Measurements from ENCODE around the gene AGBL4.
A peak's percentile ranks its signal among the peaks of the same experiment; 100 is the strongest.

AGBL4 gene

DNA sequence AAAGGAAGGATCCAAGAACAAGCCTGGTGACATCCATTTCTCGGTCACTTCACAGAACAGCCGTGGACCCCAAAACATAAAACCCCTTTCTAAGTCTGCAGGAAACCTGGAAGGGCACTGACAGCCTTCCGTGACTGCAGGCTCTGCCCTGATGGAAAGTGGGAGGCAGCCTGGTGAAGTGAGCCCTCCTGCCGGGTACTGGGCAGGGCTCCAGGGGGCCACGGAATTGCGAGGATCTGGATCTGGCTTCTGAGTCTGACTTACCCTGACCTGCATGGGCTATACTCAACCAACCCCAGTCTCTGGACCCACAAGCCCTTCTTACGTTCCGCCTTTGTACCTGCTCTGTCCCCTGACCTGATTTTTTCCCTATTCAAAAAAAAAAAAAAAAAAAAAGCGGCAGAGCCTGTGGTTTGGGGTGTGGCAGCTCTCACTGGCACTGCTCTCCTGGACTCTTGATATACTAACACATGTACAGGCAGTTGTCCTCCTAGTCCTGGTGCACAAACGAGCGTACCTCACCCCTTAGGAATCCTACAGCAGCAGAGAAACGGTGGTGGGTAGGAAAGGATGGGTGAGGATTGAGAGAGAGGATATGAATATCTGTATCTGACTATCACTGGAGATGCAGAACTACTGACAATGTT is 1330.0 kb downstream of the AGBL4 start:
- no peak overlapping the region for H3K27ac ChIP-seq
- TF ChIP-seq, protein P1, sequence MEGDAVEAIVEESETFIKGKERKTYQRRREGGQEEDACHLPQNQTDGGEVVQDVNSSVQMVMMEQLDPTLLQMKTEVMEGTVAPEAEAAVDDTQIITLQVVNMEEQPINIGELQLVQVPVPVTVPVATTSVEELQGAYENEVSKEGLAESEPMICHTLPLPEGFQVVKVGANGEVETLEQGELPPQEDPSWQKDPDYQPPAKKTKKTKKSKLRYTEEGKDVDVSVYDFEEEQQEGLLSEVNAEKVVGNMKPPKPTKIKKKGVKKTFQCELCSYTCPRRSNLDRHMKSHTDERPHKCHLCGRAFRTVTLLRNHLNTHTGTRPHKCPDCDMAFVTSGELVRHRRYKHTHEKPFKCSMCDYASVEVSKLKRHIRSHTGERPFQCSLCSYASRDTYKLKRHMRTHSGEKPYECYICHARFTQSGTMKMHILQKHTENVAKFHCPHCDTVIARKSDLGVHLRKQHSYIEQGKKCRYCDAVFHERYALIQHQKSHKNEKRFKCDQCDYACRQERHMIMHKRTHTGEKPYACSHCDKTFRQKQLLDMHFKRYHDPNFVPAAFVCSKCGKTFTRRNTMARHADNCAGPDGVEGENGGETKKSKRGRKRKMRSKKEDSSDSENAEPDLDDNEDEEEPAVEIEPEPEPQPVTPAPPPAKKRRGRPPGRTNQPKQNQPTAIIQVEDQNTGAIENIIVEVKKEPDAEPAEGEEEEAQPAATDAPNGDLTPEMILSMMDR (IDR thresholded peaks at IDR 0.05) = no peak
- no peak for TF ChIP-seq ZFX (IDR thresholded peaks at IDR 0.05; ENCODE audit: borderline replicate concordance)

DNA sequence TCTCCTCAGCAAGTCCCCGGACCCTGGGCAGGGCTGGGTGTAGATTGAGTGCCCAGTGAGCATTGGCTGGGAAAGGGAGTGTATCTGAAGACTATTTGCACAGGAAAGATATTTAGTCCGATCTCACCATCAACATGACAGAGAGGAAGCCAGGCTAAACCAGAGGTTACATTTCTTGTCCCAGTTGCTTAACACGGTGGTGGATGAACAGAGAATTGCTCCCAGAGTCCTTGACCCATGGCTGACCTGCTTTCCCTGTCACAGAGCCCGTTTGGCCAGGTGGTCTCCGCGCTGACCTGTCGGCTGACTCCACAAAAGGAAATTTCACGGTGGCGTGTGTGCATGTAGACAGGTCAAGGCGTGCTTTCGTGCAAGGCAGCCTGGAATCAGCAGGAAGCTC is 1330.6 kb downstream of the AGBL4 start:
- TF ChIP-seq ZFX (IDR thresholded peaks at IDR 0.05; ENCODE audit: borderline replicate concordance) = no peak
- TF ChIP-seq, protein P1 (IDR thresholded peaks at IDR 0.05) = no peak
- H3K27ac ChIP-seq = no peak overlapping the region

DNA sequence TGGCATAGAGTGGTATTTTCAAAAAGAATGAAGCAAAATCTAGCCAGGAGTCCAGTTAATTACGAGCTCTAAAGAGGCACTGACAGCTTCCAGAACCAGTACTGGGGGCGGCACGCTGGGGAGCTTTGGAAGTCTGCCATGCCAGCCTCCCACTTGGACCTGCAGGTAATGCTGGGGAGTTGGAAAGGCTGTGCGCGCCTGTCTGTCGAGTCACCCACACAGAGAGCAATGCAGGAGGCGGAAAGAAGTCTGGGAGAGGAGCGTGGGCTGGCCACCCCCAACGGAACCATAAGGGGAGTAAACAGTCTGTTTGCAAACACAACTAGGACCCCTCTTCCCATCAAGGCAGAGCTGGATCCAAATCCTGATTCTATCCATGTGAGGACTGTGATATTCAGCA is 1331.5 kb downstream of the AGBL4 start:
- no peak for TF ChIP-seq ZFX (IDR thresholded peaks at IDR 0.05; ENCODE audit: borderline replicate concordance)
- TF ChIP-seq, protein P1 (IDR thresholded peaks at IDR 0.05) = no peak
- H3K27ac ChIP-seq = no peak overlapping the region

DNA sequence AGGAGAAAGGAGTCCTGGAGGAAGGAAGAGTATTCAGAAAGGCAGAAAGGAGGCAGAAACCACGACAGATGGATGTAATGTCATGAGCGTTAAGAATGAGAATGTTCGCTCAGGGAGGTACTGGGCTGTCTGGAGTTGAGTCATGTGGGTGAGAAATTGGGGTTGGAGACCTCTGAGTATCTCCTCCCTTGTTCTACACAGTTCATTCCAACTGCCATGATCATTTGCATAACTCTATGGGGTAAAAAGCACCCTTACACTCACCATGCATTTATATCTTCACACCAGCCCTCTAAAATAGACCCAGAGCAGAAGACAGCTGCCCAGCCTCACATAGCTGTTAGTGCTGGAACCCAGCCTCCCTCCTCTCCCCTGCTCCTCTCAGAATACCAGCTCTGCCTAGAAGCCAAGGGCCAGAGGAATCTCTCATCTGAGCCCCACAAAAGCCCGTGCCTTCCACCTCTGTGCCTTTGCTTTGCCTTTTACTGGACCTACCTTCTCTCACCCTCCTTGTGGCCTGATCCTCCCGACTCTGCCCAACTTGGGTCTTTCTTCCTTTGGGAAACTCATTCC is 1332.2 kb downstream of the AGBL4 start:
- no peak overlapping the region for H3K27ac ChIP-seq
- TF ChIP-seq, protein P1 (IDR thresholded peaks at IDR 0.05) = no peak
- no peak for TF ChIP-seq ZFX (IDR thresholded peaks at IDR 0.05; ENCODE audit: borderline replicate concordance)

DNA sequence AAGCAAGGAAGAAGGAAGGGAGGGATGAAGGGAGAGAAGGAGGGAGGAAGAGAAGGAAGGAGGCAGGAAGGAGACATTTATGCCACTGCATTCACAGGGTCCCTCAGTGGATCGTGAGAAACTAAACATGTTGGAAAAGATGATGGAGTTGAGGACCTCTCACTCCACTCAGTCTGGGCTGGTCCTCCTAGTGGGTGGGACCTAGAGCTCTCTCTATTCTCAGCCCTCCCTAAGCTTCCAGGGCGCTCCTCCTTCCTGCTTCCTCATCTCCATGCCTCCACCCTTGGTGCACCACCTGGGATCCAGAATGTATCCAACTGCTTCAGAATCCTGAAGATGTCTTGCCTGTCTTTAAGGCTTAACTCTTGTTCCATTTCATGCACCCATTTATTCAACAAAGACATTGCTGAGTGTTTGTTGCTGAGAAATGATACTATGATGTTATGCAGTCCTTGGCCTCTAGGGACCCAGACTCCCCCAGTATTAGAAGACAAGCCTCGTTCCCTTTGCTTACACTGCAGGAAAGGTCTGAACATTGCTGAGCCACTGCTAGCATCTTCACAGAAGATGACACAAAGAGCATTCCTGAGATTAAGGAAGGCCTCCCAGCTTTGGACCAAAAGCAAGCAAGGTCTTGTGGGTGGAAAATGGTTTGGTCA is 1335.5 kb downstream of the AGBL4 start:
- TF ChIP-seq, protein P1 (IDR thresholded peaks at IDR 0.05) = peak; percentile 34
- no peak for TF ChIP-seq ZFX (IDR thresholded peaks at IDR 0.05; ENCODE audit: borderline replicate concordance)
- no peak overlapping the region for H3K27ac ChIP-seq

DNA sequence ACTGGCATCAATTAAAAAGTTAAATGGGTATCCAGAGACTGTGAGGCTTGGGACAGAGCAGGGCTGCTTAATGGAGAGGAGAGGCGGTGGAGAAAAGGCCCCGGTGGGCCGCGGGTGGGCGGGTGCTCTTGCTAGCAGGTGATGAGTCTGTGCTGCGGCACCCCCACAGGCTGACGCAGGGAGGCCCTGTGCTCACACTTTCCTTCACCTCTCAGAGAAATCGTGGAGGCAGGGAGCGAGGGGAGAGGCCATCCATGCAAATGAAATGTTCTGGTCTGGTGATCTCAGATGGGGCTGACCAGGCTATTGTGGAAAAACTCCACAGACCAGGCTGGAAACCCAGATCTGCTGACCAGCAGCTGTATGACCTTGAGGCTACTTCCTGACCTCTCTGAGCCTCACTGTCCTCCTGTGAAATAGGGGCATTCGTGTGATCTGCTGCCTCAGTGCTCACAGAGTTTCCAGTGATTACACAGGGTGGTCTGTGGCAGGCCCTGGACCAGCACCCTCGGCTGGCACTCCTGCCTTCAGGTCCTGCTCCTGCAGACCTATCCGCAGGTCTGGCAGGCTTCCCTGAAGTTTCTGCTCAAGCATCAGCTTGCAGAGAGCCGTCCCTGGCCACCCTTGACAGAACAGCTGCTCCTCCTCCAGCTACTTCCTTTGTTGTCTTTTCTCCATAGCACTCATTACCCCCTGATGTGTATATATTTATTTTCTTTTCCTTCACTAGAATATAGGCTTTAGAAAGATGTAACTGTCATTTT is 1336.3 kb downstream of the AGBL4 start:
- H3K27ac ChIP-seq = no peak overlapping the region
- TF ChIP-seq ZFX (IDR thresholded peaks at IDR 0.05; ENCODE audit: borderline replicate concordance) = no peak
- TF ChIP-seq, protein P1 (IDR thresholded peaks at IDR 0.05) = no peak

All from 22Rv1 (cell line).